Measurements from ENCODE around the gene CCDC81. TPM values are rescaled to one million over a fixed set of nuclear protein-coding genes. Genes with fewer than 3 reads are reported as not detected.

The CCDC81 gene
- polyA plus RNA-seq, 1 donor from 2014 or later, result not detected

GRCh38 chr11:86440843-86441242, 66.2 kb downstream of the CCDC81 start:
- Mint-ChIP-seq H3K27me3 (no peaks in the 10 kb centered on the region), H3K4me1 (no peaks in the 10 kb centered on the region), H3K4me3 (no peak overlapping the region), H3K27ac (no peak overlapping the region), H3K36me3 (no peaks in the 10 kb centered on the region), H3K9me3 (no peaks in the 10 kb centered on the region)

DNA sequence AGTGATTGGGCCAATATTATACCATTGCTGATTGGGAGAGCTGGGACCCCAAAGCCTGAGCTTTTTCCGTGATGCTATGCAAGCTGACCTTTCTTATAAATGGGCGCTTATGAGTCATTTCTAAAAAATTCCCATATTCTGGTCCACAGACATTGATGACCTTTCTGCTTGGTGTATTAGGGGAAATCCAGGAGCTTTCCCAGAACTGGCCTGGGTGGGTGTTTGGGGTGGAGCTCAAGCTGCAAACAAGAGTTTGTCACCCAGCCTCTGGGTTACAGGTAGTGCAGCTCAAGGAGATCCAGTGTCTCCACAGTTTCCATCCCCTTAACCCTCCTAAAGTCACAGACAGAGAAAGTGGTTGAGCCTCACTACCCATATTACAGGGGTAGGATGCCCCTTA, 67.7 kb downstream of the CCDC81 start:
- no peaks in the 10 kb centered on the region for H3K9me3 Mint-ChIP-seq
- H3K36me3 Mint-ChIP-seq, result no peaks in the 10 kb centered on the region
- no peak overlapping the region for H3K27ac Mint-ChIP-seq
- no peaks in the 10 kb centered on the region for H3K27me3 Mint-ChIP-seq
- no peaks in the 10 kb centered on the region for H3K4me1 Mint-ChIP-seq
- no peak overlapping the region for H3K4me3 Mint-ChIP-seq

DNA sequence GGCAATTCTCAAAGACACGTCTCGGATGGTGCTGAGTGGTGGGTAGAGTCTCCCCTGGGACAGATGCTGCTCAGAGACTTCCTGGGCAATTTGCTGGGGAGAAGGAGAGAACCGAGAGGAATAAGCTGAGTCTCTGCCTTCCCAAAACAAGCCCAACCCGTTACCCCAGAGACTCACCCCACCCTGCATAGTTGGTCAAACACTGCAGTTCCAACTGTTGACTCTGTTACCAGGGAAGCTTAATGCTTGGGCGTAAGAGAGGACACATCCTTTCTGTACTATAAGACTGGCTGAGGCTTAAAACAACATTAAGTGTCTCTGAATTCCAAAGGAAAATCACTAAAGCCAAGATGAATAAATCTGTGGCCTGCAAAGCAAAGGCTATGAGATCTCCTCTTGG, 68.1 kb downstream of the CCDC81 start:
- no peaks in the 10 kb centered on the region for H3K9me3 Mint-ChIP-seq

GRCh38 chr11:86443415-86443814, 68.7 kb downstream of the CCDC81 start:
- Mint-ChIP-seq H3K4me3 (no peak overlapping the region), H3K9me3 (no peaks in the 10 kb centered on the region), H3K36me3 (no peaks in the 10 kb centered on the region), H3K4me1 (no peaks in the 10 kb centered on the region), H3K27me3 (no peaks in the 10 kb centered on the region), H3K27ac (no peak overlapping the region)

More for the DNA sequence above, 68.1 kb downstream of the CCDC81 start:
- H3K4me3 Mint-ChIP-seq, result no peak overlapping the region
- no peaks in the 10 kb centered on the region for H3K27me3 Mint-ChIP-seq
- no peak overlapping the region for H3K27ac Mint-ChIP-seq
- H3K36me3 Mint-ChIP-seq, result no peaks in the 10 kb centered on the region
- no peaks in the 10 kb centered on the region for H3K4me1 Mint-ChIP-seq

GRCh38 chr11:86444981-86445380, 70.3 kb downstream of the CCDC81 start:
- no peaks in the 10 kb centered on the region for H3K4me1 Mint-ChIP-seq
- no peaks in the 10 kb centered on the region for H3K9me3 Mint-ChIP-seq
- no peaks in the 10 kb centered on the region for H3K36me3 Mint-ChIP-seq

GRCh38 chr11:86446163-86446923, 71.7 kb downstream of the CCDC81 start:
- Mint-ChIP-seq H3K27ac (no peak overlapping the region), H3K36me3 (no peaks in the 10 kb centered on the region), H3K4me1 (no peaks in the 10 kb centered on the region), H3K4me3 (no peak overlapping the region), H3K27me3 (no peaks in the 10 kb centered on the region), H3K9me3 (no peaks in the 10 kb centered on the region)

More at GRCh38 chr11:86444981-86445380, 70.3 kb downstream of the CCDC81 start:
- no peak overlapping the region for H3K27ac Mint-ChIP-seq
- no peak overlapping the region for H3K4me3 Mint-ChIP-seq
- no peaks in the 10 kb centered on the region for H3K27me3 Mint-ChIP-seq

DNA sequence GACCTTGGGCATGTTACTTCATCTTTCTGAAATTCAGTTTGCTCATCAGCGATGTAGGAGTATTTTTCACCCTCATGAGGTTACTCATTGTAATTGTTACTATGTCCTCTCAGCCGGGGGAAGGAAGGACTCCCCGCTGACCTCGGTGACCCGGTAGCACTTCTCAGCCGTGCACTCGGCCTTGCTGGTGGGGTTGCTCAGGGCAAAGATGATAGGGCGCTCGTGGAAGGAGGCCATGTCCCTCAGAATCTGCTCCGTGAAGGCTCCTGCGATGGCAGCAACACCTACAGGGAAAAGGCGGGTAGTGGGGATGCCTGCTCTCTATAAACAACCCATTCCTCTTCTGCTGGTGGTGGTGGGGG, 72.2 kb downstream of the CCDC81 start:
- H3K27ac Mint-ChIP-seq, result no peak overlapping the region
- H3K27me3 Mint-ChIP-seq, result no peaks in the 10 kb centered on the region
- H3K4me1 Mint-ChIP-seq, result no peaks in the 10 kb centered on the region
- no peak overlapping the region for H3K4me3 Mint-ChIP-seq
- H3K36me3 Mint-ChIP-seq, result no peaks in the 10 kb centered on the region
- H3K9me3 Mint-ChIP-seq, result no peaks in the 10 kb centered on the region

DNA sequence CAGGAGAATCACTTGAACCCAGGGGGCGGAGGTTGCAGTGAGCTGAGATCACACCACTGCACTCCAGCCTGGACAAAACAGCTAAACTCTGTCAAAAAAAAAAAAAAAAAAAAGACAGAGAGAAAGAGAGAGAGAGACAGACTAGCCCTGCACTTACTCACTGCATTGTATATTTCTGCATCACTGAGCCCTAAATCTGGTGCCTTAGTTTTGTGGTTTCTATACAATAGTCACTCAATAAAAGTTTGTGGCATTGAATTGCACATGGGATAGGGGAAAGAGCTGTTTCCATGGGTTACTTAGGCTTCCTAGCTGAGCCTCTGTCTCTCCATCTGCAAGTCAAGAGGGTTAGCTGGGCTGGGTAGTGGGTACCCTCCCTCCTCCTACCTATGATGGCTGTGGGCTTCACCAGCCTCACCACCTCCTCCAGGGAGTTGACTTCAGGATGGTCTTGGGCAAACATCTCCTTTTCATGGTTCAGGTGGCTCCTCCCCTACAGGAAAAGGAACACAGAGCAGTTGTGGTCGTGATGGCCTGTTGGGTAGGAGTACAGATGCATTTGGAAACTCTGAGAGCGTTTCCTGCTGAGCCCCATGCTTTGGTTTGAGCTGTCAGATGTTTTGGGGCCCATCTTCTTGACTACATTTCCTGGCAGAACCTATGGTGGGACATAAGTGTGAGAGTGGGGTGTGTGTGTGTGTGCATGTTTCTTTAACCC, 73.2 kb downstream of the CCDC81 start:
- Mint-ChIP-seq H3K4me1 (no peaks in the 10 kb centered on the region), H3K4me3 (no peak overlapping the region), H3K9me3 (no peaks in the 10 kb centered on the region), H3K27me3 (no peaks in the 10 kb centered on the region), H3K36me3 (no peaks in the 10 kb centered on the region), H3K27ac (no peak overlapping the region)

GRCh38 chr11:86449993-86450629, 75.4 kb downstream of the CCDC81 start:
- H3K9me3 Mint-ChIP-seq, result no peaks in the 10 kb centered on the region
- peaks cover 0 to 3% (median 2%) of the 10 kb centered on the region in 3 donors for H3K4me1 Mint-ChIP-seq
- H3K36me3 Mint-ChIP-seq, result no peaks in the 10 kb centered on the region
- no peak overlapping the region for H3K27ac Mint-ChIP-seq
- no peaks in the 10 kb centered on the region for H3K27me3 Mint-ChIP-seq
- H3K4me3 Mint-ChIP-seq, result no peak overlapping the region

DNA sequence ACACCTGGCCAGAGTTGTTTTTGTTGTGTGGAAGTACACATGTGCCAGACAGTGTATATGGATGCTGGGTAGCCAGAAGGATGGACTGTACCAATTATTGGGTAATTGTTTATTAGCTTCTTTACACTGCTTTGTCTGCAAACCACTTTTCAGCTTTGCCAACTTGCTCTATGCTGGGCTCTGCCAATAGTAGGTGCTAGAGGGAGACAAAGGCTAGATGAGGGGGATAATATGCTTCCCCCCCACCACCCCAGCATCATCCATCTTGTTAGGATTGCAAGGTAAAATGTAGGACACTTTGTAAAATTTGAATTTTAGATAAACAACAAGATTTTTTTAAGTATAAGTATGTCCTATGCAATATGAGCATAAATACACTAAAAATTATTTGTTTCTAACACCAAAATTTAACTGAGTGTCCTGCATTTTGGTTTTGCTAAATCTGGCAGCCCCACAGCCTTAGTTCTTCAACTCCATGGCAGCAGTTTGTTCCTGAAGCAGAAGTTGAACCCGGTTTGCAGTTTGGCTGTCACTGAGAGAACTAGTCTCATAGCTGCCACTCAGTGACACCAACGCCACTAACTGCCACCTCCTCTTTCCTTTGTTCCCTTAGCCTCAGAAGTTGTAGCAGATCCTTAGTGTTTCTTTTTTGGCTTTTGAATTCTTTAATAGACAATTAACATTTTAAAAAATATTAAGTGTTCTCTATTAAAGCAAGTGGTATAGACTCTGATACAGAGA, 78.8 kb downstream of the CCDC81 start:
- no peak overlapping the region for H3K27ac Mint-ChIP-seq

GRCh38 chr11:86456075-86456939, 81.6 kb downstream of the CCDC81 start:
- H3K4me3 Mint-ChIP-seq, result no peak overlapping the region
- no peaks in the 10 kb centered on the region for H3K36me3 Mint-ChIP-seq

More for the DNA sequence above, 78.8 kb downstream of the CCDC81 start:
- Mint-ChIP-seq H3K4me1 (peaks cover 0 to 7% (median 3%) of the 10 kb centered on the region in 3 donors), H3K36me3 (no peaks in the 10 kb centered on the region), H3K27me3 (no peaks in the 10 kb centered on the region), H3K9me3 (no peaks in the 10 kb centered on the region), H3K4me3 (no peak overlapping the region)

GRCh38 chr11:86458294-86459001, 83.8 kb downstream of the CCDC81 start:
- Mint-ChIP-seq H3K9me3 (no peaks in the 10 kb centered on the region), H3K4me3 (no peak overlapping the region), H3K36me3 (no peaks in the 10 kb centered on the region), H3K4me1 (peaks cover 0 to 7% (median 3%) of the 10 kb centered on the region in 3 donors), H3K27ac (no peak overlapping the region), H3K27me3 (no peaks in the 10 kb centered on the region)

More at GRCh38 chr11:86456075-86456939, 81.6 kb downstream of the CCDC81 start:
- Mint-ChIP-seq H3K27ac (no peak overlapping the region), H3K27me3 (no peaks in the 10 kb centered on the region), H3K4me1 (peaks cover 0 to 7% (median 3%) of the 10 kb centered on the region in 3 donors), H3K9me3 (no peaks in the 10 kb centered on the region)

- H3K36me3 Mint-ChIP-seq, result no peaks in the 10 kb centered on the region
- H3K4me1 Mint-ChIP-seq, result peaks cover 0 to 6% (median under 1%) of the 10 kb centered on the region in 3 donors
- H3K27me3 Mint-ChIP-seq, result no peaks in the 10 kb centered on the region
- no peak overlapping the region for H3K27ac Mint-ChIP-seq
- H3K9me3 Mint-ChIP-seq, result no peaks in the 10 kb centered on the region
- H3K4me3 Mint-ChIP-seq, result no peak overlapping the region
These were observed 84.3 kb downstream of the CCDC81 start for GRCh38 chr11:86459002-86459385.
